ENCODE data around the gene NOS1AP.

The NOS1AP gene

DNA sequence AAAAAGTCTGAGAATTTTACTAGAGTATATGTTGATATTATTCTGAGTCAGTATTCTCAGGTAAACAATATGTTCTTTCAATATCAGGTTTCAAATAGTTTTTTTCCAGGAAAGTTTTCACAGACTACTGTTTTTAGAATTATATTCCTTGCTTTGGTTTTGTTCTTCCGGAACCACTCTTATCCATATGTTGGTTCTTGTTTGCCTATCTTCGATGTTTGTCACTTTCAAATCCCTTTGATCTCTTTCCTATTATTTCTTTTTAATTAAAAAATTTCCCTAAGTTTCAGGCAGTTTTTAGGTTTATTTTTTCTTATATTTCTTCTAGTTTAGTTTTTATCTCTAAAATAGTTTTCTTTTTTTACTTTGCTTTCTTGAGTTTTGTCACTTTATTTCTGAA lies 20.9 kb downstream of the NOS1AP start:
- no peak for DNase-seq

DNA sequence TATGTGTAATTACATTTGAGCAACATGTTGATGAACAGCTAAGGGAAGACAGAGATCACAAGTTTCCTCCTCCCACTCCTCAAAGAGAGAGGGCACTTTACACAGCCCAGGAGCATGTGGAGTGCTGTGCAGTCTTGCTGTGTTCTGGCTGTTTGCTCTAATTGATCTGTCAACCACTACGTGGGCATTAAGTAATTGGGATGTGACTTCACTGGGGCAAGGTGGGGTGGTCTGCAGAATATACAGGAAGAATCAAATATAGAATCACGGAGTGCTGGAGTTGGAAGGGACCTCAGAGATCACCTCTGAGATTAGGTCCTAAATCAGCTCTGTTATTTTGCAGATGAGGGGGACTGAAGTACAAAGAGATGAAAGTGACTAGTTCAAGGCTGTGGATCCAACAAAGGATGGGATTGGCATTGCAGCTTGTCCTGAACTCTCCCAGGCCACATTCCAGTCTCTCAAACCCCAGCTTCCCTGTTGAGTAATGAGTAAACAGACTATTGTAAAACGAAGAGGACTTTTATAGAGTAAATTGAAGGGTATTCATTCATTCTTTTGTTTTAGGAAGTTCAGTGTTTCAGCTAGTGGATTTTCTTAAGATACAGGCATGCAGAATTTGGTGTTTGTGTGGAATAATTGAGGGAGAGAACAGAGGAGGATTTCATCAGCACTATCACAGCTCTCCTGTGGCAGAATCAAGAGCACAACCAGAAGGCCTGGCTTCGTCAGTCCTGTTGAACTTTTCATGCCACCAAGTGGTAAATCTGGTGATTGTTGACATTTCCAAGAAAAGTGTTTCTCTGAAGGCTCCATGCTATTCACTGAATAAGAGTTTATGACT lies 22.4 kb downstream of the NOS1AP start:
- DNase-seq, result no peak

DNA sequence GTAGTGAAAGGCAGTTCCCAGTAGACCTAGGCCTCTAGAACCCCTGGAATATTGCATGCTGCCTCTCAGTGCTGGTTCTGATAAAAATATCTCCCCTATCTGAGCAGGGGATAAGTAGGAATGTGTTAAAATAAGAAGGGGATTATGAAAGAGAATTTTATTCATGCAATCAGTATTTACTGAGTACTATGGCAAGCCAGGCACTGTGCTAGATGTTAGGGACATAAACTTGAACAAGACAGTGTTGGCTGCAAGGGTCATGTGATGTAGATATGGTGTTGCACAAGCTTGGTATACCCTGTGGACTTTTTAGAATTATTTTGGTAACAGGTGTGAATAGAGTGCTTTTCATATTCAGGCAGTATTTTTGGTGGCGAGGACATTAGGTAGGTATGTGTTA lies 23.6 kb downstream of the NOS1AP start:
- DNase-seq, result no peak

DNA sequence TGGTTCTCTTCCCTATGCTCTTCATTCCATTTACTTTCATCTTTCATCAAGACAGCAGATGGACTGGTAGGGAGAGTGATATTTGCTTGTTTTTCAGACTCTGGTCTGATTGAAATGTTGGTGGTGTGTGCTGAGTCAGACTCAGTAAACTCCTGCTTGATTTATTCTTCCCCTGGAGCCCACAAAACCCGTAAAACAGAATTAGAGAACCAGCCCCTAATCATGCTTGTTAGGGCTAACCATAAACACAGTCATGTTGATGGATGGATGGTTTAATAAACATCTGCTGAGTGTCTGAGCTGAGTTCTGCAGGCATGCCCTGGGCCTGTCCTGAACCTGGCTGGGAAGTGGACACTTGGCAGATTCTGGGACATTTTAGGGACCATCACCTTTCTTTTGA lies 24.8 kb downstream of the NOS1AP start:
- DNase-seq, result no peak

DNA sequence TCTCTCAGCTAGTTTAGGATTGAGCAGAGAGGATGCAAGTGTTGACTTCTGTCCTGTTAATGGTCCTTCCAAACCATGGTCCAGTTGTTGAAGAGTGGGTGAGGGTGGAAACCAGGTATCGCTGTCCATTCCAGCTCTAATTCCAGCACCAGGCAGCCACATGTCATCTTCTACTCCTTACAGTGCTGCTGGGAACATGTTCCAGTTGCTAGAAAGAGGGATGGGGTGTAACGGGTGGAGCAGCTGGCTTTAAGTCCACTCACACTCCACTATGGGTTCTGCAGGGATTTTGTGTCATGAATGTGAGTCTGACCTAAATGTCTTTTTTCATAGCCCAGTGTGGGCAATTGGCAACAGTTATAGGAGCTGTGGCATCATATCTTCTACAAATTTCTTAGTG lies 25.2 kb downstream of the NOS1AP start:
- no peak for DNase-seq

DNA sequence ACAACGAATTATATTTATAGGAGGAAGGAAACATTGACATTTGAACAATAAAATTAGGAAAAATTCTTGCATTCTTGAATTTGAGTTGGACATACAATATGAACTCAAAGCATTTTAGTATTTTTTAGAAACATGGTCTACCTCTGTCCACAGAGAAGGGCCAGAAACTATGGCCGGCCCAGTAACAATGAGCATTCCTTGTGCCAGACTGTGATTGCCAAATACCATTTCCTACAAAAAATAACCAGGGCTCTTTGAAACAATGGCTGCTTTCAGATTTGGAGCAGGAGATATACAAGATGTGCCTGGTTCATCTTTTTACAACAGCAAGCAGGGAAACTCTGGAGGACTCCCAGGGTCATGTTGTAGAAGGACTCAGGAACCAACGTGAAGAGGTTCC lies 38.4 kb downstream of the NOS1AP start:
- no peak for DNase-seq

DNA sequence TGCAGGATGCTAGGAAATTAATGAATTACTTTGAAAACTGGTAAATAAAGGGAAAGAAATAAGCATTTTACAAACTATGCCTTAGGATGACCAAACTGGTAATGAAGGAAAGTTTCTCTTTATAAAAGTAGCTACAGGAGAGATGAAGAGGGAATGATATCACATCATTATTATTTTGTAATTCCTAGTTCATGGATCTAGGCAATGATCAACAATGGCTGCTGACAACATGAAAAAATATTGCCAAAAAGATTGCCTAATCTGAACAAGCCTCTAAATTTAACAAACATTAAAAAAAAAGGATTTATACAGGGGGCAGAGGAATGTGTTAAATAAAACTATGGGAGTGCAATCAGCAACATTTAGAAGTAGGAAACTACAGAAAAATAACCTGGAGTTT lies 38.9 kb downstream of the NOS1AP start:
- DNase-seq, result no peak

DNA sequence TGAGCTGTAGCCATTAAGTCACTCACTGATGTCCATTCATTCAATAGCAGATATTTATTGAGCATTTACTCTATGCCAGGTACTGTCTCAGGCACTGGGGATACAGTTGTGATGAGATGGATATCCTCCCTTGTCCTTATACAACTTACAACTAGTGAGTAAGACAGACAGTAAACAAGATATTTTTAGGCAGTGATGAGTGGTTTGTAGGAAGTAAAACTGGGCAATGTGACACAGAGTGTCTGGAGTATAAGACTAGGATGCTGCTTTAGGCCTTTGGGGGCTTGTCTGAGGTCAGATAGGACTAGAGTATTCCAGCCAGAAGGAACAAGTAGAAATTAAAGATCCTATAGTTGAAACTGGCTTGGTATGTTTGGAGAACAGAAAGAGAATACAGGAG lies 41.4 kb downstream of the NOS1AP start:
- DNase-seq, result no peak

DNA sequence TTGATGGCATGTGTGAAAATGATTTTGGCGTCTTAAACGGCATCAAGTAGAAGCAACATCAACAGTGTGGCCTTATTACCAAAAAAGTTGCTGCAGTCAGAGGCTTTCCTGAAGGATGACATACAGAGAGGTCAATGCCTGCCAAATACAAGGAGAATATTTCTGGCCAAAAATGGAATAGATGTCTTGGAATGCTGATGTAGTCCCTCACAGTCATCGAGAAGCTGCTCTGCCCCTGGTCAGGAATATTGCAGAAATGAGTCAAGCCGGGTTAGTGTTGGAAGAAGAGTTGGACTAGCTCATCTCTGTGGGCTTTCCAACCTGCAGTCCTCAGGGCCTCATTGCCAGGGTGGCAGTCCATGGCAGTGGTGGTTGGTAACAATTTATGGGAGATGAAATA lies 42.1 kb downstream of the NOS1AP start:
- peak; percentile 5 for DNase-seq

DNA sequence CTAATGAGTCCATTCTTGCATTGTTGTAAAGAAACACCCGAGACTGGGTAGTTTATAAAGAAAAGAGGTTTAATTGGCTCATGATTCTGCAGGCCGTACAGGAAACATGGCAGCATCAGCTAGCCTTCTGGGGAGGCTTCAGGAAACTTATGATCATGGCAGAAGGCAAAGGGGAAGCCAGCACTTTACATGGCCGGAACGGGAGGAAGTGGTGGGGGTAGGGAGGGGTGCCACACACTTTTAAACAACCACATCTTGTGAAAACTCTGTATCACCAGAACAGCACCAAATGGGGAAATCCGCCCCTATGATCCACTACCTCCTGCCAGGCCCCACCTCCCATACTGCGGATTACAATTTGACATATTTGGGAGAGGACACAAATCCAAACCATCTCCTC lies 43.9 kb downstream of the NOS1AP start:
- DNase-seq, result no peak

DNA sequence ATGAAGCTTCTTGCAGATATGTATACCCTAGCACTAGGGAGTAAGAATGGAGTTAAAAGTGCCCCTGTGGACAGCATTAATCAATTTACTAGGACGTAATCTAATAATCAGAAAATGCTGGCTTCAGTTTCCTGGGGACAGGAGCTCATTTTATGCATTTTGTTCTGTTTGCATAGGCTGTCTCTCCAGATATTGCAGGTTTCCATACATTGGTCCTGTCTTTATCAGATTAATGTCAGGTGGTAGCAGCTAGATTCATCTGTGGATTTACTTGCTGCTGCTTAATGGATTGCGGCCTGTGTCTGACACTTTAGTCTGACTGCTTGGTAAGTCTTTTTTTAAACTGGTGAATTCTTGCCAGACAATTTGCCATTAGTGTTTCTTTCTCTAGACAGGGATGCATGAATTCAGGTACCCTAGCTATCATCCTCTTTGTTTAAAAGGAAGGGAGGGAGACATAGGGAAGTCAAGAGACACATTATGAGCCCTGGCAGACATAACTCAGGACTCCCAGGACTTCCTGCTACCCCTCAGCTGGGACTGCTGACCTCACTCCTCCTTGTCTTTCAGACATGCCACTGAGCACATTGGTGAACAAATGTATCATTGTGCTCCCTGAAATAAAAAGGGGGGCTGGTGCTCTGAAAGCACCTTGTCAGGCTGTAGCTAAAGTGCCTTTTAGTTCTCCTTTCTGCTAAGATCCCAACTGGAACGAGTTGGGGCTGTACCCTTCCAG lies 47.7 kb downstream of the NOS1AP start:
- DNase-seq, result no peak

DNA sequence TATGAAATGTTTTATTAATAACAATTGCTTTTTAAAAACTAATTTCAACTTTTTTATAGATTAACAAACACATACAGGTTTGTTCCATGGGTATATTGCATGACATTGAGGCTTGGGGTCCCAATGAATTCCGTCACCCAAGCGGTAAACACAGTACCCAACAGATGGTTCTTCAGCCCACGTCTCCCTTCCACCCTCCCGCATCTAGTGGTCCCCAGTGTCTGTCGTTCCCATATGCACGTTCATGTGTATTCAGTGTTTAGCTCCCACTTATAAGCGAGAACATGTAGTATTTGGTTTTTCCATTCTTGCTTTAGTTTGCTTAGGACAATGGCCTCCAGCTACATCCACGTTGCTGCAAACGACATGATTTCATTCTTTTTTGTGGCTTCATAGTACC lies 48.6 kb downstream of the NOS1AP start:
- DNase-seq, result no peak

DNA sequence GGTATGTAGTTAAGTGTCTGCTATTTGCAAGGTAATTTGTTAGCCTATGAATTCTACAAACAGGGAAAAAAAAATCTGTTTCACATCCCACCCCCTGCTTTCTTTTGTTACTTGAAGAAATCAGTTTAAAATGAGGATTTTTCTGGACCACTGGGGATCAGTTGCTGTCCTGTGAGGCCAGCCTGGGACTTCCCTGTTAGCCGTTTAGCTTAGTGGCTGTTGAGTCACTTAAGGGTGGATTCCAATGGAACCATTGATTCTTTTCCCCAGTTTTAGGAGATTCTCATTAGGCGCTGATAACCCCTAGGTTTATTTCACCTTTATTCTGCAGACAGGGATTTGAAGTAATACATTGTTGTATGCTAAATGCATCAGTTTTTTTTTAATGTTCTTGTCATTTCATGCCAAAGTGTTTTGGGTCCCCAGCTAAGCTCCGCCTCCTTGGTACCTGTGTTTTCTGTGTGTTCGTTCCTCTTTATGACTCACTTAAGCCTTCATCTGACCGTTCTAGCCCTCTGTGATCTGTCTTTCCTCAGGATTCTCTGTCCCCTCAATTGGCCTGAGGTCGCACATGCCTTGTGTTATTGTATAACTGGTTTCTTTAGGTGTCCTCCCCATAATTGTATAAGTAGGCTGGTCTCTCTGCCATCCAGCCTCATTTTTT lies 59.3 kb downstream of the NOS1AP start:
- DNase-seq, result no peak

DNA sequence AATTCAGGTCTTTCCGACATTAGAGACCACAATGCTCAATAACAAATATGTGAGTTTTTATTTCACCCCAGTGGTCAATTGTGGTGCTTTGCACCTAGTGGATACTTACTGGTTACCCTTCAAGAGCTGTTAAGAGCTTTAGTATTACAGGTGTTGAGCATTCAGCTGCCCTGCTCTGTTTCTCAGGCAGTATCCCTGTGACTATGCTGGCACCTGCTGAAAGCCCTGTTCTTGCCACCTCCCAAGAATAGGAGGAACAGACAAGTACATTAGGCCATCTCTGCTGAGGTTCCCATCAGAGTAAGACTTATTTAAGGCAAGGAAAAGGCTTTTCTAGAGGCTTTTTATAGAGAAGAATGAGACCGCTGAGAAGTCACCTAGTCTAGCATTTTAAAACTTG lies 60.8 kb downstream of the NOS1AP start:
- DNase-seq, result no peak

DNA sequence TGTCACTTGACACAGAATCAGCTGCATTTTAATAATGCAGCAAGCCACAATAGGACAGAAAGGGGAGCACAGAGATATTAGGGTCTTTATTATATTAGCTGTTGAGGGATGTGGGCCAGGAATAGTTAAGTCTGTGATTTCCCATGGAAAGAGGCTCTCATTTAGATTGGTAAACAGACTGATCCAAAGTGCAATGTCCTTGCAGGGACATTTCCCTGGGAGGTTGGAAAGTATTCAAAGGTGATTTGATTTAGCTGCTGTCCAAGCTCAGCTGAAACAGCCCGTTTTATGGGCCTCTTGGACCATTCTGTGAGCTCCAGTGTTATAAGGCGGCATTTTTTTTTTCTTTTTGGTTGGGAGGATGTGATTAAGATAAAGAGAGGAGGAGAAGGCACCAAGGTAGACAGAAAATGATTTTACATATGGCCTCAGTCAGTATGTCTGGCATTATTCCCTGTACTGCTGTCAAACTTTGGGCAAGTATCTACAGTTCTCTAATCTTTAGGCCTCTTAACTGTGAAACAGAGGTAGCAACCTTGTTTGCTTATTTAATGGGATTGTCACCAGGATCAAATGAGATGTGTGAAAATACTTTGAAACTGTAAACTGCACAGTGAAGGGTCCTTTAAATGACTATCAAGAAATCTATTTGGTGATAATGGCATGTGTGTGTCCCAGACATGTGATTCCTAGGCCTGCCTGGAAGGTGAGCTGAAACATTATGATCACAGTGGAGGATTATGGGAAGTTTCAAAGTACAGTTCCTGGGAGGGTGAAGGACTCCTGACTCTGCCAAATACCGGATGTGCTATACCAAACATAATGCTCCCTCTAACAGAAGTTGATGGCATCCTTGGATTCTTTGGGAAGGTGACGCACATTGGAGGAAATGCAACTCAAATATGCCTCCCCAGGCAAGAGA lies 62.2 kb downstream of the NOS1AP start:
- no peak for DNase-seq

DNA sequence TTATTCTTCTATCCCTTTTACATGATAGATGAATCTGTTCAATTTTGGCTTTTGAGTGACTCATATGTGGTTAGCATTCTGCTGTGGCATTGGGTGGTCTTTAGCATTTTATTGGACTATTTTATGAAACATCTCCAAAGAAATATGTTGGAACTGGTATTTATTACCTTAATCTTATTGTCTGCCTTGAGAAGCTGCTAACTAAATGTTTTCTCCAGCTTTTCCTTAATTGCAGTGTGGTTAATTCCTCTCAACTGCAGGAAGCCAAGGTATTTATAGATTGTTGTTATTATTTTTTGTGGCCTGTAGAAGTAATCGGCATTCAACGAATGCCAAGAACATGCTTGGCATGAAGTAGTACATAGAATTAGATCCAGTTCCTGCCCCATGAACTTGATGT lies 64.1 kb downstream of the NOS1AP start:
- peak; percentile 14 for DNase-seq

DNA sequence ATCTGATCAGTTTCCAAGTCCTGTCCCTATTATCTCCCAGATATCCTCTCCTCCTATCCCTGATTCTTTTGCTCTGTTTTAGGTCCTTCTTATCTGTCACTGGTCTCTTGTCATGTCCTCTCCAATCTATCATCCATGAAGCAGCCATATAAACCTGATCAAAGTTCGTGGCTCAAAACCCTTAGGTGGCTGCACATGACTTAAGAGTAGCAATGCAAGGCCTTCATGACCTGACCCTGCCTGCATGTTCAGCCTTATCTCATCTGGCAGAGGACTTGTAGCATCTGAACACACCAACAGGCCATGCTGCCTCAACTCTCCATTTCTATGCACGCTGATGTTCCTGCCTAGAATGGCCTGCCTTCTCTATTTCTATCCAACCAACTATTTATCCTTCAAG lies 65.2 kb downstream of the NOS1AP start:
- no peak for DNase-seq

DNA sequence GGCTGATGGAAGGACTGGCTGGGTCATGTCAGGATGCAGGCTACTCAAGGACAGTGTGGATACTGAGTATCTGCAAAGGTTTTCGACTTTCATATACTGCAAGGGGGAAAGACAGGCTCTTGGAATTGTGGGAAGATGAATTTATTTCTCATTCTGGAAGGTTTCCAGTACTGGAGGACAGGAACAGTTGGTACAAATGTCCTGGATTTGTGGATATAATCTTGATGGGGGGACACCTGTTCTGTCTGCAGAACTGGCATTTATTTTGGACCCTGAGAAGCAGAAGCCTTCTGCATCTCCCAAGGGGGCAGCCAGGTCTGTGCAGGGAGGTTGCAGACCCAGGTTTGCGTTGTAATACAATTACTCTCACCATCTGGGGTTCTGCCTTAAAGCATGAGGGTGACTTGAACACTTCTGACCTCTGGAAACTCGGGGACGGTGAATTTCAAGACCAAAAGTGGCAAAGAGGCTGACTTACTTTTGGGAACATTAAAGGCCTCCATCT lies 65.8 kb downstream of the NOS1AP start:
- no peak for DNase-seq

DNA sequence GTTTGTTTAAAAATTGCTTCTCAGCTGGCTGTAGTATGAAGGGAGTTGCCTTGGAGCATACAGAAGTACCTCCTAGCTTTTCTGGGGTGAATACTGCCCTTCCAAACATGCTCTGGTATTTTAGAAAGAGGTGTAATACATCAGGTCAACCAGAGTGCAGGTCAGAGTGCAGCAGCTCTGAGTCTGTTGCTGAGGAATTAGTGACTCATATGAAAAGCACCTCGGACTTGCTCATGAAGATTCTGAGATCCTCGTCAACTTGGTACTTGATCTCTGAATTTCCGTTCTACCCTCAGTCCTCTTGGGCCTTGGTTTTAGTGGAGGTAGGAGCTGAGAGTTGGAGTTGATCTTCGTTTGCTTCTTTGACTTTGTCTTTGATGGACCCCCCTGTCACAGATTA lies 67.3 kb downstream of the NOS1AP start:
- peak; percentile 64 for DNase-seq

DNA sequence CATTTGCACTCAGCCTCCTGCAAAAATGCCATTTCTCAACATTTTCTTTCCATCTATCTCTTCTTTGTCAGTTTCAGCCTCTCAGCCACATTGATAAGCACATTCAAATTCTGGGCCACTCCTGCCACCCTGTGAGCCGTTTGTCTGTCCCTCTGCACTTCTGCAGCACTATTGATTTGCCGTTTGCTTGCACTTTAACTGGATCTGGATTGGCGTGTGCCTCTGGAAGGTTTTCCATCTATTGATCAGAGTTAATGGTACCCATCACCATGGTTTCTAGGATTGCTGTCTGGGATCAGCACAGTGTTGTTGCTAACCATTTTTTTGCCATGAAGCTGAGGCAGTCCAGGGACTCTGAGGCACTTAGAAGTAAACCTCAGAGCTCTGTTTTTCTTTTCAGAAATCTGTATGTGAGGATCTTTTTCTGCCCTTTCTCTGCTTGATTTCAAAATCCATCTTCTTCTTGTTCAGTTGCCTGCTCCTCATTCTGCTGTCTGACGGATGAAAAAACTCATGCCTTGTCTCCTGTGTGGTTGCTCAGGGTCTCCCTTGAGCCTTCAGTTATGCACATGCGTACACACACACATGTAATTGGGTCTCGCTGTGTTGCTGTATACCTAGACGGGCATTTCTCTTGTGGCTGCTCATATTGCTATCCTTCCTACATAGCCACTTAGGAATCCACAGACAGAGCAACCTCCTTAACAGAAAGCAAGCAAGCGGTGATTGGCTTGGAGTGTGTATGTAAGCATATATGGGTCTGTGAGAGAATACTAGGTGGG lies 67.9 kb downstream of the NOS1AP start:
- DNase-seq, result no peak

DNA sequence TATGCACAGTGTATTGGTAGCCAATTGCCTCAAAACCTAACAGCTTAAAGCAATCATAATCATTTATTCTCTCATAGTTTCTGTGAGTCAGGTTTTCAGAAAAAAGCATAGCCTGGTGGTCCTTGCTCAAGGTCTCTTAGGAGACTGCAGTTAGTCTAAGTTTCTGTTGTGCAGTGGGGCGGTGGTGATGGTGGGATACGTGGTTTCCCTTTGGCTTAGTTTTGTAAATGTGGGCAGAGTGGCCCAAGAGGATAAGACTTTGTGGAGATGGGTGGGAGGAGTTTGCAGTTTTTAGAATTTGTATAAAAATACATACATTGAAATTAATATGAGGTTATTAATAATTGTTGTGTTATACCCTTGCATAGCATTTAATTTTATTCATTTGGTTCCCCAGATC lies 68.6 kb downstream of the NOS1AP start:
- no peak for DNase-seq
